H1 (cell line): ENCODE measurements around the gene TFAP2D. TPM values are rescaled to one million over a fixed set of nuclear protein-coding genes. Genes with fewer than 3 reads are reported as not detected.

Source experiments
- CTCF ChIA-PET: fragments of 300-600 bp; sonication (Branson Sonifier 250); formaldehyde crosslinking; loops from one replicate; lab custom pipeline; 2021; ENCODE audit not compliant: partially characterized antibody; lab: Charles Lee
- POLR2A ChIA-PET: fragments of 300-600 bp; sonication (Branson Sonifier 250); formaldehyde crosslinking; loops from one replicate; lab custom pipeline; 2021; ENCODE audit warnings: inconsistent platforms; ENCODE audit not compliant: partially characterized antibody; lab: Charles Lee
- DNase-seq, 2 experiments: peaks; one replicate each; pipeline versions ENCODE4 v3.0.0 to v3.0.0-alpha.2; 2010 to 2022; ENCODE audit warnings: low spot score in 2 of 2, low read depth in 1 of 2, mixed read lengths in 1 of 2
- FAIRE-seq: peaks from 2 replicates; lab custom pipeline; 2011; peaks lifted over from hg19 to GRCh38; lab: Jason Lieb, UNC
- H2AFZ ChIP-seq: 2 replicates; pipeline ENCODE4 v1.8.1; 2012; ENCODE audit warnings: low read length, inconsistent platforms
- H2AK5ac ChIP-seq: 2 replicates; pipeline ENCODE4 v1.6.1; 2013; ENCODE audit warnings: low read depth, low read length
- H2BK120ac ChIP-seq: replicated peaks from 2 replicates; pipeline ENCODE3; 2013; ENCODE audit warnings: low read depth, low read length, inconsistent platforms
- H2BK12ac ChIP-seq: 2 replicates; pipeline ENCODE4 v1.6.1; 2013; ENCODE audit warnings: low read depth, low read length
- H2BK15ac ChIP-seq: 2 replicates; pipeline ENCODE4 v1.6.1; 2013; ENCODE audit warnings: low read length
- H2BK20ac ChIP-seq: 2 replicates; pipeline ENCODE4 v1.6.1; 2013; ENCODE audit warnings: low read length
- H2BK5ac ChIP-seq: 2 replicates; pipeline ENCODE4 v1.6.1; 2013; ENCODE audit warnings: low read depth, low read length
- H3K14ac ChIP-seq: 2 replicates; pipeline ENCODE4 v1.6.1; 2013; ENCODE audit warnings: inconsistent platforms; ENCODE audit not compliant: insufficient read length
- H3K18ac ChIP-seq: 2 replicates; pipeline ENCODE4 v1.6.1; 2013; ENCODE audit warnings: low read length; ENCODE audit errors: extremely low read depth
- H3K23ac ChIP-seq: 2 replicates; pipeline ENCODE4 v1.6.1; 2013; ENCODE audit warnings: inconsistent platforms; ENCODE audit not compliant: insufficient read length
- H3K23me2 ChIP-seq: 2 replicates; pipeline ENCODE4 v1.6.1; 2013; ENCODE audit warnings: low read depth, low read length
- H3K27ac ChIP-seq: 2 replicates; pipeline ENCODE4 v1.6.1; 2011; ENCODE audit warnings: low read depth, low read length, inconsistent platforms
- H3K27me3 ChIP-seq, 4 experiments: replicated peaks in 1 of 4; 1 replicate in 1 of 4; 2 replicates in 3 of 4; pipeline versions ENCODE4 v1.6.1 to v1.8.1; 2011 to 2013; ENCODE audit warnings: low read length in 3 of 4, mild to moderate bottlenecking in 3 of 4, inconsistent platforms in 2 of 4, mixed read lengths in 2 of 4, moderate library complexity in 1 of 4; ENCODE audit not compliant: control insufficient read depth in 3 of 4, insufficient read depth in 3 of 4; ENCODE audit errors: extremely low read depth in 1 of 4
- H3K36me3 ChIP-seq, 4 experiments: 2 replicates each; pipeline versions ENCODE4 v1.6.1 to v1.8.1; 2011 to 2013; ENCODE audit warnings: mild to moderate bottlenecking in 4 of 4, low read length in 3 of 4, moderate library complexity in 2 of 4, control low read depth in 1 of 4, inconsistent platforms in 1 of 4; ENCODE audit not compliant: insufficient read depth in 4 of 4, control insufficient read depth in 2 of 4
- H3K4ac ChIP-seq: replicated peaks from 2 replicates; pipeline ENCODE3; 2013; ENCODE audit warnings: low read length, low read depth, mixed read lengths, inconsistent platforms; ENCODE audit not compliant: insufficient read length
- H3K4me1 ChIP-seq, 4 experiments: replicated peaks in 1 of 4; 1 replicate in 1 of 4; 2 replicates in 3 of 4; pipeline versions ENCODE4 v1.6.1 to v1.8.1; 2011 to 2013; ENCODE audit warnings: low read length in 3 of 4, inconsistent platforms in 2 of 4, mixed read lengths in 1 of 4; ENCODE audit not compliant: insufficient read depth in 4 of 4, control insufficient read depth in 3 of 4
- H3K4me2 ChIP-seq, 2 experiments: 2 replicates each; pipeline versions ENCODE4 v1.6.1 to v1.8.1; 2011 to 2013; ENCODE audit warnings: low read depth in 2 of 2, low read length in 2 of 2, control low read depth in 1 of 2, inconsistent platforms in 1 of 2, mild to moderate bottlenecking in 1 of 2; ENCODE audit not compliant: insufficient read depth in 1 of 2
- H3K4me3 ChIP-seq, 4 experiments: fragments of 200-600, 300-600 bp in 1 of 4; sonication (generic), shearing (Covaris generic), sonication (Bioruptor Twin) in 1 of 4; 2 replicates each; pipeline versions ENCODE4 v1.5.1 to v1.8.1; 2011 to 2016; ENCODE audit warnings: low read length in 4 of 4, low read depth in 3 of 4, control low read depth in 2 of 4, inconsistent platforms in 2 of 4, mild to moderate bottlenecking in 2 of 4, mixed read lengths in 1 of 4, moderate library complexity in 1 of 4; ENCODE audit not compliant: insufficient read depth in 2 of 4; ENCODE audit errors: extremely low read depth in 1 of 4
- H3K56ac ChIP-seq: replicated peaks from 2 replicates; pipeline ENCODE3; 2013; ENCODE audit warnings: low read depth, mild to moderate bottlenecking, mixed read lengths, low read length, inconsistent platforms; ENCODE audit not compliant: insufficient read length
- H3K79me1 ChIP-seq: 2 replicates; pipeline ENCODE4 v1.6.1; 2013; ENCODE audit warnings: low read depth, low read length, control low read depth
- H3K79me2 ChIP-seq, 2 experiments: 2 replicates each; pipeline versions ENCODE4 v1.6.1 to v1.8.1; 2012 to 2013; ENCODE audit warnings: low read length in 2 of 2, mild to moderate bottlenecking in 2 of 2, inconsistent platforms in 1 of 2; ENCODE audit not compliant: insufficient read depth in 2 of 2, control insufficient read depth in 1 of 2
- H3K9ac ChIP-seq, 4 experiments: replicated peaks in 1 of 4; 1 replicate in 1 of 4; 2 replicates in 3 of 4; pipeline versions ENCODE4 v1.6.1 to v1.8.1; 2011 to 2013; ENCODE audit warnings: low read depth in 3 of 4, low read length in 3 of 4, control low read depth in 2 of 4, mild to moderate bottlenecking in 2 of 4, moderate library complexity in 2 of 4, inconsistent platforms in 1 of 4; ENCODE audit errors: extremely low read depth in 1 of 4
- H3K9me3 ChIP-seq, 2 experiments: 2 replicates each; pipeline versions ENCODE4 v1.6.1 to v1.8.1; 2012 to 2013; ENCODE audit warnings: mild to moderate bottlenecking in 2 of 2, moderate library complexity in 2 of 2, control low read depth in 1 of 2, inconsistent platforms in 1 of 2, low read depth in 1 of 2, low read length in 1 of 2, mixed read lengths in 1 of 2; ENCODE audit not compliant: insufficient read depth in 2 of 2
- H4K20me1 ChIP-seq, 2 experiments: replicated peaks in 1 of 2; 2 replicates each; pipeline versions ENCODE3 to v1.8.1; 2011 to 2013; ENCODE audit warnings: inconsistent platforms in 2 of 2, low read length in 2 of 2, mild to moderate bottlenecking in 1 of 2; ENCODE audit not compliant: insufficient read depth in 2 of 2, control insufficient read depth in 1 of 2
- H4K5ac ChIP-seq: 2 replicates; pipeline ENCODE4 v1.6.1; 2013; ENCODE audit warnings: low read length, low read depth, mixed read lengths, inconsistent platforms; ENCODE audit not compliant: insufficient read length
- H4K8ac ChIP-seq: 2 replicates; pipeline ENCODE4 v1.8.0; 2013; ENCODE audit warnings: mild to moderate bottlenecking, moderate library complexity, low read length, inconsistent platforms; ENCODE audit not compliant: insufficient read depth; ENCODE audit errors: extremely low read depth
- H4K91ac ChIP-seq: replicated peaks from 2 replicates; pipeline ENCODE3; 2013; ENCODE audit warnings: low read length, mixed read lengths, inconsistent platforms; ENCODE audit not compliant: insufficient read length
- EZH2 ChIP-seq: fragments of 200-600 bp; sonication (generic); IDR thresholded peaks from 2 replicates; pipeline ENCODE4 v1.7.1; 2012; ENCODE audit warnings: low read depth, mild to moderate bottlenecking, moderate library complexity, low read length, inconsistent platforms; ENCODE audit not compliant: severe bottlenecking
- PHF8 ChIP-seq: fragments of 200-600 bp; sonication (generic); conservative IDR thresholded peaks from 2 replicates; pipeline ENCODE4 v1.7.1; 2012; ENCODE audit warnings: low read depth, mild to moderate bottlenecking, inconsistent platforms, low read length, moderate library complexity
- POU5F1 ChIP-seq: IDR thresholded peaks from 2 replicates; pipeline ENCODE4 v1.6.1; 2011; ENCODE audit warnings: low read depth, mild to moderate bottlenecking, low read length, moderate library complexity
- SUZ12 ChIP-seq: fragments of 200-600 bp; sonication (generic); IDR thresholded peaks from 2 replicates; pipeline ENCODE4 v1.6.1; 2012; ENCODE audit warnings: mild to moderate bottlenecking, inconsistent platforms, low read length, moderate library complexity, mixed read lengths
- WGBS, 2 experiments: shearing (Covaris generic) in 1 of 2; methylation state at CpG; one replicate each; pipeline versions ENCODE4 v1.1.6 to v1.1.7; 2013 to 2015; ENCODE audit warnings: low lambda C conversion rate in 2 of 2, mixed read lengths in 2 of 2, inconsistent platforms in 1 of 2, low coverage in 1 of 2, missing lambda C conversion rate in 1 of 2; ENCODE audit not compliant: insufficient replicate concordance in 2 of 2, insufficient coverage in 1 of 2, insufficient read length in 1 of 2; ENCODE audit errors: extremely low coverage in 1 of 2, missing lambda C conversion rate in 1 of 2; 5-methylcytosine and 5-hydroxymethylcytosine counted together
- polyA plus RNA-seq, 7 experiments: library from polyadenylated mRNA; depleted of rRNA in 3 of 7; stranded (reverse) in 5 of 7; unstranded in 2 of 7; fragments of >200 nt in 5 of 7; fragments of 200-250 nt in 2 of 7; gene quantifications; 1 replicate in 5 of 7; 2 replicates in 1 of 7; 4 replicates in 1 of 7; pipeline versions ENCODE4 v1.2.1 to v1.2.3, GENCODE V29; 2011 to 2013; ENCODE audit warnings: missing spikeins in 2 of 7, mixed read lengths in 2 of 7
- total RNA-seq: library from RNA; stranded (reverse); fragmentation: NEBNext Ultra II Directional; extraction: Animal tissue kit (Norgen Biotek cat#: 25700); gene quantifications from 2 replicates; pipeline ENCODE4 v1.2.1, GENCODE V29; 2021

Gene TFAP2D
- total and polyA plus RNA-seq, 2 of the 8 experiments (the other 6 are each of a cell fraction or from before 2014, with no cell fraction given) = not detected

DNA sequence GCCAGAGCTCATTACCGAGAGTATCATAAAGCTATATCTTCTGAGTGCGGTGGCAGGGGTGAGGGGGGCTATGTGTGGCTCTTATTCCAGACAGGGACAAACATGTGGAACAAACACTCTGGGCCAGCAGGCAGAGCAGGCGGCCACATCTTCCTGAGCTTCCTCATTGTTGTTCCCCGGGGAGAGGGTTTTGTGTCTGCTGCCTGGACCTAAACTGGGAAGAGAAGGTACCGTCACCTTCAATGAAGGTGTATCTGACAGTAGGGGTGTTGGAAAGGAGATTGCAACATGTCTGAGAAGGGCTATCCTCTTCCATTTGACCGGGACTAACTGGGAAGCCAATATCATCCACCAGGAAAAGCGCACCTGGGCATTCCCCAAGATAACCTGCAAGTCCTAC lies 1.6 kb upstream of the TFAP2D start:
- Histone ChIP-seq H3K79me1 (no peaks in the 10 kb centered on the region), H3K9me3 (no peaks in the 10 kb centered on the region), H3K18ac (no peak overlapping the region), H4K20me1 (peaks cover 11 to 16% of the 10 kb centered on the region in 2 experiments), H3K79me2 (no peaks in the 10 kb centered on the region), H4K8ac (no peak overlapping the region), H2BK12ac (no peak overlapping the region), H2BK5ac (no peak overlapping the region), H3K27ac (no peak overlapping the region), H3K14ac (no peak overlapping the region), H2AFZ (no peak overlapping the region), H2BK20ac (no peak overlapping the region), H3K27me3 (peaks cover 92 to 100% (median 98%) of the 10 kb centered on the region in 4 experiments), H2AK5ac (no peak overlapping the region), H3K23ac (no peak overlapping the region), H3K4ac (no peak overlapping the region), H3K23me2 (peaks cover 12% of the 10 kb centered on the region; the same call in 1 of the 2 replicates), H3K9ac (no peak overlapping the region), H3K36me3 (no peaks in the 10 kb centered on the region), H3K4me2 (peak overlapping the region in 1 of 2 experiments; percentile 12; a peak in 1 of 4 replicates), H3K4me1 (peaks cover 8 to 27% (median 12%) of the 10 kb centered on the region in 4 experiments), H2BK15ac (0 out of 2 replicates have a peak overlapping the region, but pooled peaks have one; percentile 21), H3K4me3 (no peak overlapping the region), H4K91ac (no peak overlapping the region), H2BK120ac (no peak overlapping the region), H3K56ac (no peak overlapping the region), H4K5ac (no peak overlapping the region)
- WGBS, 2 experiments = 27% methylated on average over 7 of the region's 7 CpGs; no CpG with 5 or more reads in 1 of the 2 experiments
- no peak for DNase-seq
- no peak for FAIRE-seq
- no peak for TF ChIP-seq POU5F1
- no peak for TF ChIP-seq PHF8
- peak; percentile 52; the same call in 1 of the 2 replicates for TF ChIP-seq SUZ12
- TF ChIP-seq EZH2 = peak; percentile 73
- POLR2A ChIA-PET = no interaction called here
- CTCF ChIA-PET = interaction anchor here (1.5 to 2.2 kb wide), 2 partner anchors 11 to 138 kb away, joined by 5 to 6 read pairs; no protein-coding TSS in a partner anchor
